Panc1 (cell line): ENCODE data around the gene KCNN2. TPM values are rescaled to one million over a fixed set of nuclear protein-coding genes. Genes with fewer than 3 reads are reported as not detected.

Experiments
- ATAC-seq: fragments of 200-7000 bp; cut with Tn5 transposase; 2 replicates; pipeline ENCODE4 v1.9.1; 2020; ENCODE audit warnings: mild to moderate bottlenecking, moderate library complexity
- BruUV-seq: library from RNA; stranded (reverse); fragments of 400-500 nt; replicated peaks from 2 replicates; lab custom pipeline; 2021; lab: Mats Ljungman, UMichigan
- CTCF ChIA-PET: fragments of 300-600 bp; sonication (Branson Sonifier 250); formaldehyde crosslinking; loops from one replicate; lab custom pipeline; 2022; ENCODE audit warnings: antibody characterized with exemption; lab: Charles Lee
- POLR2A ChIA-PET: fragments of 300-600 bp; sonication (Branson Sonifier 250); formaldehyde crosslinking; loops from one replicate; lab custom pipeline; 2022; ENCODE audit warnings: antibody characterized with exemption; lab: Charles Lee
- DNase-seq: peaks from one replicate; pipeline ENCODE4 v3.0.0-alpha.2; 2010; ENCODE audit warnings: low read depth, low spot score
- H3K27ac ChIP-seq: 2 replicates; pipeline ENCODE4 v1.5.1; 2011; ENCODE audit warnings: mild to moderate bottlenecking, low read length, inconsistent platforms
- H3K27me3 ChIP-seq: fragments of 200-500 bp; sonication (Bioruptor generic); 2 replicates; pipeline ENCODE4 v1.6.0; 2014; ENCODE audit warnings: low read length, inconsistent platforms; ENCODE audit not compliant: control insufficient read depth, insufficient read depth
- H3K36me3 ChIP-seq: fragments of 200-500 bp; sonication (Bioruptor generic); 2 replicates; pipeline ENCODE4 v1.5.1; 2014; ENCODE audit warnings: inconsistent platforms, mild to moderate bottlenecking, low read length, moderate library complexity; ENCODE audit not compliant: control insufficient read depth, insufficient read depth
- H3K4me1 ChIP-seq: 2 replicates; pipeline ENCODE4 v1.5.1; 2011; ENCODE audit warnings: inconsistent platforms, mild to moderate bottlenecking, low read length, moderate library complexity; ENCODE audit not compliant: control insufficient read depth, insufficient read depth
- H3K4me3 ChIP-seq, 2 experiments: 2 replicates each; pipeline ENCODE4 v1.5.1; 2011 to 2012; ENCODE audit warnings: low read depth in 2 of 2, low read length in 2 of 2, mild to moderate bottlenecking in 2 of 2, inconsistent platforms in 1 of 2, moderate library complexity in 1 of 2
- H3K9me3 ChIP-seq: fragments of 200-500 bp; sonication (Bioruptor generic); 2 replicates; pipeline ENCODE4 v1.5.1; 2014; ENCODE audit warnings: low read depth, mild to moderate bottlenecking, inconsistent platforms, low read length, moderate library complexity; ENCODE audit not compliant: control insufficient read depth, insufficient read depth
- POLR2AphosphoS5 ChIP-seq: IDR thresholded peaks from 2 replicates; pipeline ENCODE4 v1.6.1; 2012; ENCODE audit warnings: mild to moderate bottlenecking, low read depth, low read length, moderate library complexity
- REST ChIP-seq, 2 experiments: IDR thresholded peaks; 2 replicates each; pipeline ENCODE4 v1.6.1; 2011 to 2012; ENCODE audit warnings: low read depth in 2 of 2, control low read depth in 1 of 2, low read length in 1 of 2, mild to moderate bottlenecking in 1 of 2, moderate library complexity in 1 of 2; ENCODE audit not compliant: insufficient read depth in 1 of 2
- SIN3A ChIP-seq: IDR thresholded peaks from 2 replicates; pipeline ENCODE4 v1.6.1; 2012; ENCODE audit warnings: low read depth, mild to moderate bottlenecking, low read length, moderate library complexity, borderline replicate concordance; ENCODE audit not compliant: insufficient read depth
- TCF7L2 ChIP-seq: IDR thresholded peaks from 2 replicates; pipeline ENCODE4 v1.6.1; 2011; ENCODE audit warnings: mild to moderate bottlenecking, low read depth, low read length, inconsistent platforms
- in situ Hi-C: cut with HindIII; loops from 2 replicates; pipeline ENCODE4 v1.10.0; 2016; ENCODE audit warnings: low sequenced_read_pairs, low pct_unique_long_range_greater_than_20kb
- intact Hi-C: fragments of 100-400 bp; cut with micrococcal nuclease; formaldehyde crosslinking; loops from one replicate; pipeline ENCODE4 v1.10.0; 2022; ENCODE audit not compliant: unreplicated experiment
- total RNA-seq: library from RNA; stranded (reverse); gene quantifications from one replicate; pipeline ENCODE4 v1.2.1, GENCODE V29; 2021; ENCODE audit not compliant: unreplicated experiment
- TF ChIP-seq, protein P1 (sequence below): fragments of 450-650 bp; IDR thresholded peaks from 2 replicates; pipeline ENCODE4 v1.5.1; 2017; ENCODE audit warnings: mild to moderate bottlenecking

Gene KCNN2
- total RNA-seq, 1 experiment from 2014 or later = not detected

DNA sequence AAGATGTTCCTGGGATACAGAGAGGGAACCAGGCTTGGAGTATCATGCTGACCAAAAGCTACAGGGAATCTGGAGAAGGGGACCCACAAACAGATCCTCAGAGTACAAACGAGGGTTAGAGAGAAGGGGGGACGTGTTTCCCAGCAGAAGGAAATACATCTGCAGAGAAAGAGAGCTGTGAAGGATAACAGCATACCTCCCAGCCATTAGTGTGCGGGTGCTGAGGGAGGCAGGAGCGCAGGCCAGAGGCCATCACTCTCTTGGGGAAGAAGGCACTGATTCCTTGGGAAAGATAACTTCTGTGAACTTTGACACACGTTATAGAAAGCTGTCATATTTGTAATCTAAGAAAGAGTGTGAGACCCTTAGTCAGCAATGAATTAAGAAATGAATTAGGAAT, 96.9 kb downstream of the KCNN2 start:
- no peak for DNase-seq
- no peaks in the 10 kb centered on the region for H3K9me3 ChIP-seq
- no peak overlapping the region for H3K27ac ChIP-seq
- POLR2A ChIA-PET = no interaction called here
- BruUV-seq = no TSS peak
- TF ChIP-seq, protein P1, sequence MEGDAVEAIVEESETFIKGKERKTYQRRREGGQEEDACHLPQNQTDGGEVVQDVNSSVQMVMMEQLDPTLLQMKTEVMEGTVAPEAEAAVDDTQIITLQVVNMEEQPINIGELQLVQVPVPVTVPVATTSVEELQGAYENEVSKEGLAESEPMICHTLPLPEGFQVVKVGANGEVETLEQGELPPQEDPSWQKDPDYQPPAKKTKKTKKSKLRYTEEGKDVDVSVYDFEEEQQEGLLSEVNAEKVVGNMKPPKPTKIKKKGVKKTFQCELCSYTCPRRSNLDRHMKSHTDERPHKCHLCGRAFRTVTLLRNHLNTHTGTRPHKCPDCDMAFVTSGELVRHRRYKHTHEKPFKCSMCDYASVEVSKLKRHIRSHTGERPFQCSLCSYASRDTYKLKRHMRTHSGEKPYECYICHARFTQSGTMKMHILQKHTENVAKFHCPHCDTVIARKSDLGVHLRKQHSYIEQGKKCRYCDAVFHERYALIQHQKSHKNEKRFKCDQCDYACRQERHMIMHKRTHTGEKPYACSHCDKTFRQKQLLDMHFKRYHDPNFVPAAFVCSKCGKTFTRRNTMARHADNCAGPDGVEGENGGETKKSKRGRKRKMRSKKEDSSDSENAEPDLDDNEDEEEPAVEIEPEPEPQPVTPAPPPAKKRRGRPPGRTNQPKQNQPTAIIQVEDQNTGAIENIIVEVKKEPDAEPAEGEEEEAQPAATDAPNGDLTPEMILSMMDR = no peak
- TF ChIP-seq REST (IDR thresholded peaks at IDR 0.05; ENCODE audit: insufficient read depth in 1 of 2, low read depth in 2 of 2, low read length in 1 of 2) (no peak), SIN3A (no peak), POLR2AphosphoS5 (no peak), TCF7L2 (no peak)
- no peak for ATAC-seq
- no peak overlapping the region for H3K4me3 ChIP-seq
- H3K36me3 ChIP-seq = no peaks in the 10 kb centered on the region
- in situ Hi-C loops (no loop called here), intact Hi-C loops (loop anchor here (10.0 kb wide), 1 partner anchor 606 kb away; no protein-coding TSS in a partner anchor)
- H3K4me1 ChIP-seq = no peaks in the 10 kb centered on the region
- no peaks in the 10 kb centered on the region for H3K27me3 ChIP-seq
- CTCF ChIA-PET = no interaction called here

DNA sequence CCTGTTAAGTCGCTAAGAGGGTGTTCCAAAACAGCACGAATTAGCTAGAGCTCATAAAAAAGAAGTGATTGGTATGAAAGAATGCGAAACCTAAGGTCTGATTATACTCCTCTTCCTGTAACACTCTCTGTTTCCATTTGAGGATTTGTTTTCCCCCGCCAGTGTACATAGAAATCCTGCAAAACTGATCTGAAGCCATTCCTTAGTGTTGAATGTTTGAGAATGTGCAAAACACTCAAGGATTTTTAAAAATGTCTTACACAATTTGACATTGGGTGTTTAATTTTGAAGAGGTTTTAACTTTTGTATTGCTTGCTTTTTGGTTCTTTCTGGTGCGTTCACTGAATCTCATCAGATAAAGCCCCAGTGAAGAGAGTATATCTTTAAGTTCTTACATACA, 105.3 kb downstream of the KCNN2 start:
- Histone ChIP-seq H3K4me3 (no peak overlapping the region), H3K9me3 (no peaks in the 10 kb centered on the region), H3K27ac (no peak overlapping the region), H3K36me3 (no peaks in the 10 kb centered on the region), H3K27me3 (no peaks in the 10 kb centered on the region), H3K4me1 (no peaks in the 10 kb centered on the region)
- ChIA-PET CTCF (no interaction called here), POLR2A (no interaction called here)
- no TSS peak for BruUV-seq
- intact Hi-C loops (no loop called here), in situ Hi-C loops (no loop called here)
- no peak for DNase-seq
- TF ChIP-seq SIN3A (no peak), REST (IDR thresholded peaks at IDR 0.05; ENCODE audit: insufficient read depth in 1 of 2, low read depth in 2 of 2, low read length in 1 of 2) (no peak), TCF7L2 (no peak), POLR2AphosphoS5 (no peak)
- TF ChIP-seq, protein P1 = no peak
- no peak for ATAC-seq
